Hepatocyte (in vitro differentiated cells): Measurements from ENCODE around the gene SNED1. TPM values are rescaled to one million over a fixed set of nuclear protein-coding genes. Genes with fewer than 3 reads are reported as not detected.

Experiments used
- DNase-seq: peaks from one replicate; pipeline ENCODE4 v3.0.0-alpha.2; 2016; ENCODE audit warnings: low spot score
- H2AFZ ChIP-seq: fragments of 200-600 bp; sonication (generic); 2 replicates; pipeline ENCODE4 v1.6.0; 2016; ENCODE audit warnings: antibody characterized with exemption, mild to moderate bottlenecking
- H3K27ac ChIP-seq: fragments of 200-600 bp; sonication (generic); 2 replicates; pipeline ENCODE4 v1.5.1; 2016; ENCODE audit warnings: mild to moderate bottlenecking
- H3K27me3 ChIP-seq: fragments of 200-600 bp; sonication (generic); 2 replicates; pipeline ENCODE4 v1.6.1; 2016
- H3K36me3 ChIP-seq: fragments of 200-600 bp; sonication (generic); replicated peaks from 2 replicates; pipeline ENCODE4 v1.5.1; 2016; ENCODE audit warnings: low read depth; ENCODE audit not compliant: insufficient read depth
- H3K4me1 ChIP-seq: fragments of 200-600 bp; sonication (generic); 2 replicates; pipeline ENCODE4 v1.5.1; 2016; ENCODE audit warnings: mild to moderate bottlenecking, moderate library complexity; ENCODE audit not compliant: insufficient read depth
- H3K4me2 ChIP-seq: fragments of 200-600 bp; sonication (generic); 2 replicates; pipeline ENCODE4 v1.6.0; 2016
- H3K4me3 ChIP-seq: fragments of 200-600 bp; sonication (generic); 2 replicates; pipeline ENCODE4 v1.5.1; 2016; ENCODE audit warnings: mild to moderate bottlenecking
- H3K79me2 ChIP-seq: fragments of 200-600 bp; sonication (generic); 2 replicates; pipeline ENCODE4 v1.6.0; 2017; ENCODE audit warnings: mild to moderate bottlenecking
- H3K9me2 ChIP-seq: fragments of 200-600 bp; sonication (generic); replicated peaks from 2 replicates; pipeline ENCODE4 v1.6.0; 2017; ENCODE audit warnings: mild to moderate bottlenecking; ENCODE audit not compliant: insufficient read depth
- H3K9me3 ChIP-seq: fragments of 200-600 bp; sonication (generic); 2 replicates; pipeline ENCODE4 v1.5.1; 2016; ENCODE audit warnings: low read depth, mild to moderate bottlenecking
- H4K20me1 ChIP-seq: fragments of 200-600 bp; sonication (generic); 2 replicates; pipeline ENCODE4 v1.6.0; 2016; ENCODE audit warnings: mild to moderate bottlenecking; ENCODE audit not compliant: insufficient read depth, poor library complexity, severe bottlenecking
- EZH2 ChIP-seq: fragments of 200-600 bp; sonication (generic); IDR thresholded peaks from 2 replicates; pipeline ENCODE4 v1.6.1; 2016; ENCODE audit warnings: antibody characterized with exemption, mild to moderate bottlenecking, borderline replicate concordance
- EZH2phosphoT487 ChIP-seq: fragments of 200-600 bp; sonication (generic); IDR thresholded peaks from one replicate; pipeline ENCODE4 v1.6.1; 2018; ENCODE audit warnings: antibody characterized with exemption, mild to moderate bottlenecking, low read depth, moderate library complexity; ENCODE audit not compliant: unreplicated experiment, severe bottlenecking
- WGBS: methylation state at CpG from one replicate; pipeline ENCODE4 v1.1.6; 2016; ENCODE audit warnings: low lambda C conversion rate; ENCODE audit errors: missing lambda C conversion rate; 5-methylcytosine and 5-hydroxymethylcytosine counted together
- polyA plus RNA-seq: library from polyadenylated mRNA; unstranded; fragments of >200 nt; fragmentation: Nextera tagmentation; extraction: Ambion mirVana; gene quantifications from 2 replicates; pipeline ENCODE4 v1.2.1, GENCODE V29; 2016
- total RNA-seq: library from RNA; depleted of rRNA; stranded (reverse); fragments of >200 nt; gene quantifications from 2 replicates; pipeline ENCODE4 v1.2.3, GENCODE V29; 2014
- TF ChIP-seq, protein P1 (sequence below): fragments of 200-600 bp; sonication (generic); IDR thresholded peaks from 2 replicates; pipeline ENCODE4 v1.5.1; 2016; ENCODE audit warnings: antibody characterized with exemption, mild to moderate bottlenecking; ENCODE audit not compliant: poor library complexity

SNED1 gene
- total and polyA plus RNA-seq, 2 experiments from 2014 or later, result 4.6 to 6.5 TPM

GRCh38 chr2:241007111-241007510 lies 8.7 kb downstream of the SNED1 start:
- Histone ChIP-seq H3K27ac (no peak overlapping the region), H3K4me1 (peaks cover 17% of the 10 kb centered on the region), H2AFZ (no peak overlapping the region), H3K9me3 (no peaks in the 10 kb centered on the region), H3K9me2 (no peaks in the 10 kb centered on the region), H3K4me2 (no peak overlapping the region), H4K20me1 (no peaks in the 10 kb centered on the region), H3K27me3 (no peaks in the 10 kb centered on the region), H3K4me3 (no peak overlapping the region), H3K79me2 (no peaks in the 10 kb centered on the region), H3K36me3 (no peaks in the 10 kb centered on the region)
- TF ChIP-seq EZH2 (no peak), EZH2phosphoT487 (no peak)
- TF ChIP-seq, protein P1, sequence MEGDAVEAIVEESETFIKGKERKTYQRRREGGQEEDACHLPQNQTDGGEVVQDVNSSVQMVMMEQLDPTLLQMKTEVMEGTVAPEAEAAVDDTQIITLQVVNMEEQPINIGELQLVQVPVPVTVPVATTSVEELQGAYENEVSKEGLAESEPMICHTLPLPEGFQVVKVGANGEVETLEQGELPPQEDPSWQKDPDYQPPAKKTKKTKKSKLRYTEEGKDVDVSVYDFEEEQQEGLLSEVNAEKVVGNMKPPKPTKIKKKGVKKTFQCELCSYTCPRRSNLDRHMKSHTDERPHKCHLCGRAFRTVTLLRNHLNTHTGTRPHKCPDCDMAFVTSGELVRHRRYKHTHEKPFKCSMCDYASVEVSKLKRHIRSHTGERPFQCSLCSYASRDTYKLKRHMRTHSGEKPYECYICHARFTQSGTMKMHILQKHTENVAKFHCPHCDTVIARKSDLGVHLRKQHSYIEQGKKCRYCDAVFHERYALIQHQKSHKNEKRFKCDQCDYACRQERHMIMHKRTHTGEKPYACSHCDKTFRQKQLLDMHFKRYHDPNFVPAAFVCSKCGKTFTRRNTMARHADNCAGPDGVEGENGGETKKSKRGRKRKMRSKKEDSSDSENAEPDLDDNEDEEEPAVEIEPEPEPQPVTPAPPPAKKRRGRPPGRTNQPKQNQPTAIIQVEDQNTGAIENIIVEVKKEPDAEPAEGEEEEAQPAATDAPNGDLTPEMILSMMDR, result no peak
- DNase-seq, result no peak
- 95% methylated on average over 7 of the region's 7 CpGs for WGBS

DNA sequence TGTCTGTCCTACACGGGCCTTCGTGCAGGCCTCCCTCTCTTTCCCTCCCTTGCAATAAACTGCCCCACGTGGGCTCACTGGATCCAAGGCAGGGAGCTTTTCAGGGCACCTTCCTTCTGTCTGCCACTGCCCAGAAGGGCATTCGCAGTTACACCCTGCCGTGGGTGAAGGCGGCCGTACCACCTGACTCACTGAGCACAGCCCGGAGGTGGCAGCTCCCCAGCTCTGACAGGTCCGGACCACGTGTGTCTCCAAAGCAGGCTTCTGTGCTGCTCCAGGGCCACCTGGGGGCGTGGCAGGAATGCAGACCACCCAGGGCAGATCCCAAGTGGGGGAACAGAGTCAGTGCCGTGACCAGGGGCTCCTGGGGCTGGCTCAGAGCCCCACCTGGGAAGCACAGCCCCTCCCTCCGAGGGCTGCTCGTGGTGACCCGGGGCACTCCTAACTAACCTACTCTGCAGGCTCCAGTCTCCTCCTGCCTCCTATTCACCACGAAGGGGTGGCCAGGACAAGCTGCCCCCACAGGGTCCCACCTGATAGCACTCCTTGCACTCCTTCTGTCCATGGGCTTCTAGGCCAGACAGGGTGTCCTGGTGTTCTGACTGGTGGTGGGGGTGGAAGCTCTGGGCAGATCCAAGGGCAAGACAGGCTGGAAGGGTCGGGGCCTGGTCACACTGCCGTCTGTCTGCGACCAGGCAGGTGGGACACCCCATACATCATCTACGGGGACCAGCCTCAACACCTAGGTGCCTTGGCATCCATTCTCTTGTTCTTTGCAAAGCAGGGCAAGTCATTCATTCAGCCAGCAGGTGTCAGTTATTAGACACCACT lies 9.7 kb downstream of the SNED1 start:
- no peaks in the 10 kb centered on the region for H3K9me3 ChIP-seq
- H3K4me1 ChIP-seq, result peaks cover 17% of the 10 kb centered on the region
- H4K20me1 ChIP-seq, result no peaks in the 10 kb centered on the region
- H2AFZ ChIP-seq, result no peak overlapping the region
- H3K27ac ChIP-seq, result no peak overlapping the region
- H3K9me2 ChIP-seq, result no peaks in the 10 kb centered on the region
- WGBS, result 76% methylated on average over 20 of the region's 20 CpGs
- H3K36me3 ChIP-seq, result no peaks in the 10 kb centered on the region
- DNase-seq, result no peak
- H3K4me2 ChIP-seq, result no peak overlapping the region
- H3K79me2 ChIP-seq, result no peaks in the 10 kb centered on the region
- TF ChIP-seq EZH2phosphoT487 (no peak), EZH2 (no peak)
- TF ChIP-seq, protein P1, result no peak
- H3K27me3 ChIP-seq, result no peaks in the 10 kb centered on the region
- H3K4me3 ChIP-seq, result no peak overlapping the region

GRCh38 chr2:241008711-241009121 lies 10.3 kb downstream of the SNED1 start:
- DNase-seq, result peak; percentile 2
- 90% methylated on average over 7 of the region's 7 CpGs for WGBS
- no peak overlapping the region for H3K27ac ChIP-seq

More at GRCh38 chr2:241008711-241009121, 10.3 kb downstream of the SNED1 start:
- Histone ChIP-seq H3K27me3 (no peaks in the 10 kb centered on the region), H4K20me1 (no peaks in the 10 kb centered on the region), H3K4me2 (no peak overlapping the region), H2AFZ (no peak overlapping the region), H3K9me2 (no peaks in the 10 kb centered on the region), H3K4me1 (peaks cover 17% of the 10 kb centered on the region), H3K36me3 (no peaks in the 10 kb centered on the region), H3K4me3 (no peak overlapping the region), H3K79me2 (no peaks in the 10 kb centered on the region), H3K9me3 (no peaks in the 10 kb centered on the region)
- TF ChIP-seq EZH2 (no peak), EZH2phosphoT487 (no peak)
- TF ChIP-seq, protein P1, result no peak
